AG10803 (cell line): ENCODE measurements around the gene TPRX2.
"Not testable (repeated sequence)": the region's sequence is repeated elsewhere in the genome, so short reads cannot be mapped to it uniquely, and the experiment has no call there.

ENCODE experiments used
- DNase-seq: peaks from one replicate; pipeline ENCODE4 v3.0.0; 2010; ENCODE audit warnings: low read depth
- H3K4me3 ChIP-seq: 2 replicates; pipeline ENCODE4 v1.5.1; 2011; ENCODE audit warnings: mild to moderate bottlenecking, low read length, control low read depth
- CTCF ChIP-seq: conservative IDR thresholded peaks from 2 replicates; pipeline ENCODE4 v1.5.1; 2011; ENCODE audit warnings: mild to moderate bottlenecking, low read length, control low read depth, inconsistent platforms

The TPRX2 gene, protein sequence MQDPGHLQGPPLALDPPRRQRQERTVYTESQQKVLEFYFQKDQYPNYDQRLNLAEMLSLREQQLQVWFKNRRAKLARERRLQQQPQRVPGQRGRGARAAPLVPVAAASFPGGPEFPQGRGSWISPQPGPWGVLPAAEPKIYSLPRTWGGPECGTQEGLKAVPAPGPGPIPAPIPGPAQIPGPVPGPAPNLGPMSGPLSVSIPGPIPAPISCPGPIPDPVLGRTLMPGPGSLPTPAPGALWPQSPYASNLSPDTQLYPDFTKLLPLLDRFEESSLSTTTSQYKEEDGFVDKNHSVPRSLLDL

DNA sequence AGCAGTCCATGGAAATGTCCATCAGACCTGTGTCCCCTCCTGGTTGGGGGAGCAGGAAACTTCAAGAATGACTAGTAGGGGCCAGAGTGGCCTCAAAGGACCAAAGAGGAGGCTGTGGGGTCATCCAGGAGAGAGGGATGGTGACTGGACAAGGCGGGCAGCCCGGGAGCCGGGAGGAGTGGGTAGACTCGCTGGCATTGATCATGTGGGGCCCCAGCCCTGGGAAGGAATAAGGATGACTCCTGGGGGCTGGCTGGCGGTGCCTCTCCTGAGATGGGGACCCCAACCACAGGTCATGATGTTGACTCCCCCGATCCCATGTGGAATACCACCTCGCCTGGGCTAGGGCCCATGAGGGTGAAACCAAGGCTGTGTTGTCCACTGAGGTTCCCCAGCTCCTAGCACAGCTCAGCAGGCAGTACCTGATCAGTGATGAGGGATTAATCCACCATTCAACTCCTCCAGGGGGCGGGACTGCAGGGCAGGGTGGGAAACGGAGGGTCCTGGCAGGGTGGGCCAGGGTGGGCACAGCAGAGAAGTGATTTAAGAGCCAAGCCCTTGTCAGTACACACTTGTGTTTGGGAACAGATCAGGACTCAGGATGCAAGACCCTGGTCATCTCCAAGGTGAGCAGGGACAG is at the start of gene TPRX2:
Gene TPRX2, plus strand, starts transcription at position 590 of the 640 bp plus-strand sequence. Its CDS starts 12 bp downstream, at position 602.
- DNase-seq, H3K4me3 ChIP-seq: not testable (repeated sequence)

DNA sequence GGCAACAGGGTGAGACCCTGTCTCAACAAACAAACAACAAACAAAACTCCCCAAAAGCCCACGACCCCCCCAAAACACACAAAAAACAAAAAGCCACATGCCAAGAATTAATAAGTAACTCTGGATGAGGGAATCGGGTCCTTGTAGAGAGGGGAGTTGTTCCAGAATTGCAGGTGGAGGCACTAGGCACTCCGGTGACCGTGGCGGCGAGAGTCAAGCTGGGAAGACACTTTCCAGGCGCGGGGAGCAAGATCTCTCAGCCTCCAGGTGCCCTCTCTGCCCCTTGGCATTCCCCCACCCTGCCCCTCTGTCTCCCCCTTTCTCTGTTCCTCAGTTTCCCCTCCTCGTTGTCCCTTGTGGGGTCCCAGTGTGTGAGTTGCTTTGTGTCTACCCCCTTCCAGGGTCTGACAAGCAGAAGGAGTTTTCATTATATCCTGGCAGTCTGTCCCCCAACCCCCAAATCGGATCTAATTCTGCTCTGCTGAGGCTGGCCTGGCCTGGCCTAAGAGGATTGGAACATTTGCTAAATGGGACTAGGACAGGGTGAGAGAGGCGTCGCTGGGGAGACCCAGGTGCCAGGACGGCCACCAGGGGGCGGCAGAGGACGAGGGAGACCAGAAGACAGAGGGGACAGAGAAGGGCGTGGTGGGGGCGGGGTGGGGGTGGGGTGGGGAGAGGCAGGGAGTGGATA is 45.6 kb upstream of the TPRX2 start:
- TF ChIP-seq CTCF, result peak; percentile 53
- H3K4me3 ChIP-seq, result no peak overlapping the region
- peak; percentile 32 for DNase-seq

- no peak for TF ChIP-seq CTCF
- DNase-seq, result no peak
- no peak overlapping the region for H3K4me3 ChIP-seq
Measured at GRCh38 chr19:47813995-47814328, 45.1 kb upstream of the TPRX2 start.

DNA sequence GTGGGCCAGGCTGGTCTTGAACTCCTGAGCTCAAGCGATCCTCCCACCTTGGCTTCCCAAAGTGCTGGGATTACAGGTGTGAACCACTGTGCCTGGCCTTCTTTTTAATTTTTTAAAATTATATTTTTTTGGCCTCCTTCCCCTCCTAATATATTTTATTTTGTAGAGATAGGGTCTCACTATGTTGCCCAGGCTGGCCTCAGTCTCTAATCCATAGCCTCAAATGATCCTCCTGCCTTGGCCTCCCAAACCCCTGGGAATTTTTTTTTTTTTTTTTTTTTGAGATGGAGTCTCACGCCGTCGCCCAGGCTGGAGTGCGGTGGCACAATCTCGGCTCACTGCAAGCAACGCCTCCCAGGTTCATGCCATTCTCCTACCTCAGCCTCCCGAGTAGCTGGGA is 42.8 kb upstream of the TPRX2 start:
- DNase-seq, H3K4me3 ChIP-seq: not testable (repeated sequence)

- not testable (repeated sequence) for DNase-seq, H3K4me3 ChIP-seq
Measured at GRCh38 chr19:47818221-47818620, 40.8 kb upstream of the TPRX2 start.

- TF ChIP-seq CTCF, result no peak
- no peak for DNase-seq
- H3K4me3 ChIP-seq, result no peak overlapping the region
Measured at GRCh38 chr19:47819858-47820257, 39.2 kb upstream of the TPRX2 start.

GRCh38 chr19:47820410-47820809 is 38.6 kb upstream of the TPRX2 start:
- H3K4me3 ChIP-seq, result no peak overlapping the region
- no peak for TF ChIP-seq CTCF
- DNase-seq, result no peak

GRCh38 chr19:47821460-47822020 is 37.5 kb upstream of the TPRX2 start, which contains the start of gene CRX:
TSS of gene CRX (plus strand) at chr19:47821937. CDS start at chr19:47834444, 12,507 bp downstream.
- DNase-seq, result no peak
- H3K4me3 ChIP-seq, result no peak within 1 kb of the TSS
- TF ChIP-seq CTCF, result no peak
